HCT116 (cell line): ENCODE results near the gene FCN3. TPM values are rescaled to one million over a fixed set of nuclear protein-coding genes. Genes with fewer than 3 reads are reported as not detected.

Source experiments
- ATAC-seq: fragments of 200-7000 bp; cut with Tn5 transposase; 2 replicates; pipeline ENCODE4 v1.9.1; 2020; ENCODE audit warnings: mild to moderate bottlenecking, moderate library complexity
- BruUV-seq: library from RNA; stranded (reverse); fragments of 400-500 nt; replicated peaks from 2 replicates; lab custom pipeline; 2021; lab: Mats Ljungman, UMichigan
- CTCF ChIA-PET: fragments of 300-600 bp; sonication (Branson Sonifier 250); formaldehyde crosslinking; loops from one replicate; lab custom pipeline; 2021; ENCODE audit warnings: antibody characterized with exemption; lab: Charles Lee
- POLR2A ChIA-PET: fragments of 300-600, 350-600 bp; sonication (Branson Sonifier 250); formaldehyde crosslinking; loops from one replicate; lab custom pipeline; 2021; ENCODE audit warnings: antibody characterized with exemption; lab: Charles Lee
- RAD21 ChIA-PET, 2 experiments: fragments of 300-600 bp; sonication (Branson Sonifier 250); formaldehyde crosslinking; loops; one replicate each; lab custom pipeline; 2023; ENCODE audit warnings: low total read pairs in 2 of 2; ENCODE audit not compliant: uncharacterized antibody in 2 of 2, unreplicated experiment in 2 of 2, low non-redundant PET in 1 of 2; lab: Charles Lee
- DNase-seq: peaks from one replicate; pipeline ENCODE4 v3.0.0-alpha.2; 2010; ENCODE audit warnings: low read depth, low spot score
- H2AFZ ChIP-seq: fragments of 200-600 bp; shearing (Covaris generic), sonication (generic); 2 replicates; pipeline ENCODE4 v1.6.1; 2017; ENCODE audit warnings: low read depth, mixed run types, mixed read lengths, antibody characterized with exemption, low read length; ENCODE audit not compliant: poor library complexity, severe bottlenecking
- H3K27ac ChIP-seq: 2 replicates; pipeline ENCODE4 v1.5.1; 2012; ENCODE audit warnings: low read depth, low read length
- H3K27me3 ChIP-seq: fragments of 200-600 bp; sonication (generic); 2 replicates; pipeline ENCODE4 v1.6.1; 2016; ENCODE audit warnings: mixed run types, low read length, mixed read lengths; ENCODE audit not compliant: insufficient read depth
- H3K36me3 ChIP-seq, 2 experiments: fragments of 200-500 bp in 1 of 2; fragments of 200-600 bp in 1 of 2; sonication (Bioruptor generic) in 1 of 2; sonication (generic) in 1 of 2; 2 replicates each; pipeline versions ENCODE4 v1.5.1 to v1.6.1; 2014 to 2016; ENCODE audit warnings: low read length in 2 of 2, inconsistent platforms in 1 of 2, mixed read lengths in 1 of 2, mixed run types in 1 of 2; ENCODE audit not compliant: insufficient read depth in 2 of 2, control insufficient read depth in 1 of 2
- H3K4me1 ChIP-seq, 2 experiments: fragments of 200-600 bp in 1 of 2; sonication (generic) in 1 of 2; 2 replicates each; pipeline versions ENCODE4 v1.5.1 to v1.6.1; 2012 to 2017; ENCODE audit warnings: low read length in 2 of 2, inconsistent platforms in 1 of 2, mild to moderate bottlenecking in 1 of 2, mixed read lengths in 1 of 2, mixed run types in 1 of 2, moderate library complexity in 1 of 2; ENCODE audit not compliant: insufficient read depth in 2 of 2, control insufficient read depth in 1 of 2
- H3K4me2 ChIP-seq: fragments of 200-600 bp; sonication (generic); 2 replicates; pipeline ENCODE4 v1.6.1; 2017; ENCODE audit warnings: mixed run types, low read length, mixed read lengths
- H3K4me3 ChIP-seq, 2 experiments: fragments of 200-600 bp in 1 of 2; sonication (generic) in 1 of 2; replicated peaks in 1 of 2; 2 replicates each; pipeline ENCODE4 v1.5.1; 2011 to 2016; ENCODE audit warnings: low read length in 2 of 2, control low read depth in 1 of 2, low read depth in 1 of 2, mild to moderate bottlenecking in 1 of 2, mixed read lengths in 1 of 2, mixed run types in 1 of 2
- H3K79me2 ChIP-seq: fragments of 200-600 bp; sonication (generic); 2 replicates; pipeline ENCODE4 v1.6.1; 2017; ENCODE audit warnings: mild to moderate bottlenecking, mixed run types, low read length, moderate library complexity, mixed read lengths; ENCODE audit not compliant: insufficient read depth
- H3K9ac ChIP-seq: fragments of 200-600 bp; sonication (generic); 2 replicates; pipeline ENCODE4 v1.6.1; 2016; ENCODE audit warnings: low read length, mixed read lengths
- H3K9me2 ChIP-seq: fragments of 200-600 bp; sonication (generic), shearing (Covaris generic); 2 replicates; pipeline ENCODE4 v1.6.1; 2017; ENCODE audit warnings: mixed run types, mild to moderate bottlenecking, moderate library complexity; ENCODE audit not compliant: insufficient read depth
- H3K9me3 ChIP-seq, 2 experiments: fragments of 200-500 bp in 1 of 2; fragments of 200-600 bp in 1 of 2; sonication (Bioruptor generic) in 1 of 2; sonication (generic) in 1 of 2; 2 replicates each; pipeline ENCODE4 v1.6.1; 2014 to 2017; ENCODE audit warnings: low read length in 2 of 2, mixed read lengths in 2 of 2, inconsistent platforms in 1 of 2, low read depth in 1 of 2, mild to moderate bottlenecking in 1 of 2, mixed run types in 1 of 2, moderate library complexity in 1 of 2; ENCODE audit not compliant: control insufficient read depth in 1 of 2, insufficient read depth in 1 of 2
- H4K20me1 ChIP-seq: fragments of 200-600 bp; sonication (generic), shearing (Covaris generic); 2 replicates; pipeline ENCODE4 v1.6.1; 2017; ENCODE audit warnings: mixed run types, mild to moderate bottlenecking, moderate library complexity; ENCODE audit not compliant: insufficient read depth
- CBX3 ChIP-seq: IDR thresholded peaks from 2 replicates; pipeline ENCODE4 v1.6.1; 2012; ENCODE audit warnings: low read depth
- ELF1 ChIP-seq: IDR thresholded peaks from 2 replicates; pipeline ENCODE4 v1.6.1; 2012; ENCODE audit warnings: low read depth, borderline replicate concordance
- POLR2A ChIP-seq: IDR thresholded peaks from 2 replicates; pipeline ENCODE4 v1.7.0; 2011; ENCODE audit warnings: borderline replicate concordance; ENCODE audit not compliant: insufficient read depth, insufficient read length; ENCODE audit errors: extremely low read depth
- RAD21 ChIP-seq: IDR thresholded peaks from 2 replicates; pipeline ENCODE4 v1.6.1; 2012; ENCODE audit warnings: low read depth, mild to moderate bottlenecking
- ZFX ChIP-seq: fragments of 450-650 bp; IDR thresholded peaks from 2 replicates; pipeline ENCODE4 v1.6.1; 2017
- ZNF274 ChIP-seq: fragments of 200-500 bp; sonication (Bioruptor generic); IDR thresholded peaks from 2 replicates; pipeline ENCODE4 v1.6.1; 2014; ENCODE audit warnings: mild to moderate bottlenecking, low read depth, low read length, inconsistent platforms
- intact Hi-C: fragments of 100-400 bp; cut with micrococcal nuclease; formaldehyde crosslinking; loops from 2 replicates; pipeline ENCODE4 v1.10.0; 2022
- total RNA-seq: library from RNA; stranded (reverse); gene quantifications from one replicate; pipeline ENCODE4 v1.2.1, GENCODE V29; 2021; ENCODE audit not compliant: unreplicated experiment

FCN3 gene
- total RNA-seq, 1 experiment from 2014 or later = 1.2 TPM

- no peak for TF ChIP-seq POLR2A
- no peak for TF ChIP-seq RAD21
- TF ChIP-seq ZNF274 = no peak
- Histone ChIP-seq H3K4me3 (no peak overlapping the region), H3K36me3 (peaks cover 6 to 11% of the 10 kb centered on the region in 2 experiments; a peak in 3 of 4 replicates), H2AFZ (no peak overlapping the region), H3K27me3 (no peaks in the 10 kb centered on the region), H3K9ac (no peak overlapping the region), H3K9me2 (no peaks in the 10 kb centered on the region), H3K4me1 (peaks cover 0 to 10% of the 10 kb centered on the region in 2 experiments; a peak in 1 of 4 replicates), H3K79me2 (no peaks in the 10 kb centered on the region), H4K20me1 (no peaks in the 10 kb centered on the region), H3K4me2 (no peak overlapping the region), H3K27ac (no peak overlapping the region), H3K9me3 (no peaks in the 10 kb centered on the region)
- POLR2A ChIA-PET = no interaction called here
- RAD21 ChIA-PET = no interaction called here
- no TSS peak for BruUV-seq
- no peak for ATAC-seq
- DNase-seq = no peak
- CTCF ChIA-PET = no interaction called here
- intact Hi-C loops = no loop called here
Measured at GRCh38 chr1:27405074-27405473, 30.4 kb upstream of the FCN3 start.

- POLR2A ChIA-PET = no interaction called here
- no peaks in the 10 kb centered on the region for H3K9me3 ChIP-seq
- ATAC-seq = no peak
Measured at GRCh38 chr1:27403931-27404330, 29.3 kb upstream of the FCN3 start.

More at GRCh38 chr1:27403931-27404330, 29.3 kb upstream of the FCN3 start:
- Histone ChIP-seq H3K4me1 (peaks cover 0 to 10% of the 10 kb centered on the region in 2 experiments; a peak in 1 of 4 replicates), H2AFZ (no peak overlapping the region), H3K4me3 (no peak overlapping the region), H3K9ac (no peak overlapping the region), H3K79me2 (no peaks in the 10 kb centered on the region), H3K9me2 (no peaks in the 10 kb centered on the region), H4K20me1 (no peaks in the 10 kb centered on the region), H3K36me3 (peaks cover 6% of the 10 kb centered on the region in 2 experiments; a peak in 2 of 4 replicates), H3K4me2 (no peak overlapping the region), H3K27me3 (no peaks in the 10 kb centered on the region), H3K27ac (no peak overlapping the region)
- no peak for DNase-seq
- ChIA-PET CTCF (interaction anchor here (1.4 kb wide), 1 partner anchor 153 kb away, joined by 3 read pairs; no protein-coding TSS in a partner anchor), RAD21 (no interaction called here)
- no TSS peak for BruUV-seq
- intact Hi-C loops = no loop called here
- TF ChIP-seq ELF1 (no peak), CBX3 (no peak), ZNF274 (no peak), ZFX (no peak)
